Thymus (tissue), 11 donors: ENCODE data around the gene HHIP. TPM values are rescaled to one million over a fixed set of nuclear protein-coding genes. Genes with fewer than 3 reads are reported as not detected.

Experiments
- DNase-seq, 9 donors: peaks; one replicate each; pipeline ENCODE4 v3.0.0-alpha.2; 2013; ENCODE audit warnings: low spot score in 9 of 9, low read depth in 6 of 9, missing footprints in 1 of 9
- H3K27ac ChIP-seq, 2 donors: one replicate each; pipeline ENCODE4 v1.5.1; 2013; ENCODE audit warnings: control low read depth in 1 of 2, low read depth in 1 of 2, low read length in 1 of 2, mild to moderate bottlenecking in 1 of 2, moderate library complexity in 1 of 2
- H3K27me3 ChIP-seq, 2 donors: one replicate each; pipeline ENCODE4 v1.5.1; 2013; ENCODE audit warnings: low read length in 1 of 2; ENCODE audit not compliant: control insufficient read depth in 2 of 2, insufficient read depth in 1 of 2
- H3K36me3 ChIP-seq, 2 donors: one replicate each; pipeline ENCODE4 v1.5.1; 2013; ENCODE audit warnings: low read length in 1 of 2, mild to moderate bottlenecking in 1 of 2, moderate library complexity in 1 of 2; ENCODE audit not compliant: control insufficient read depth in 2 of 2, insufficient read depth in 2 of 2
- H3K4me1 ChIP-seq, 2 donors: one replicate each; pipeline ENCODE4 v1.5.1; 2013; ENCODE audit warnings: low read length in 2 of 2; ENCODE audit not compliant: control insufficient read depth in 2 of 2, insufficient read depth in 2 of 2
- H3K4me3 ChIP-seq, 2 donors: one replicate each; pipeline ENCODE4 v1.5.1; 2013; ENCODE audit warnings: low read length in 2 of 2, control low read depth in 1 of 2, mild to moderate bottlenecking in 1 of 2
- H3K9me3 ChIP-seq, 2 donors: one replicate each; pipeline ENCODE4 v1.5.1; 2013; ENCODE audit warnings: low read length in 1 of 2, mild to moderate bottlenecking in 1 of 2; ENCODE audit not compliant: control insufficient read depth in 2 of 2, insufficient read depth in 1 of 2
- WGBS: extraction: QIAGEN DNeasy Blood & Tissue Kit; methylation state at CpG from one replicate; pipeline ENCODE4 v1.1.7; 2013; 5-methylcytosine and 5-hydroxymethylcytosine counted together
- polyA plus RNA-seq: library from polyadenylated mRNA; stranded (reverse); fragments of 200-250 nt; gene quantifications from one replicate; pipeline ENCODE4 v1.2.3, GENCODE V29; 2013
- total RNA-seq: library from RNA; stranded (reverse); fragments of 120-200 nt; gene quantifications from one replicate; pipeline ENCODE4 v1.2.4, GENCODE V29; 2013
- donor health status: healthy.

The HHIP gene
- total and polyA plus RNA-seq, 2 donors, result 2.9 to 6.9 TPM

DNA sequence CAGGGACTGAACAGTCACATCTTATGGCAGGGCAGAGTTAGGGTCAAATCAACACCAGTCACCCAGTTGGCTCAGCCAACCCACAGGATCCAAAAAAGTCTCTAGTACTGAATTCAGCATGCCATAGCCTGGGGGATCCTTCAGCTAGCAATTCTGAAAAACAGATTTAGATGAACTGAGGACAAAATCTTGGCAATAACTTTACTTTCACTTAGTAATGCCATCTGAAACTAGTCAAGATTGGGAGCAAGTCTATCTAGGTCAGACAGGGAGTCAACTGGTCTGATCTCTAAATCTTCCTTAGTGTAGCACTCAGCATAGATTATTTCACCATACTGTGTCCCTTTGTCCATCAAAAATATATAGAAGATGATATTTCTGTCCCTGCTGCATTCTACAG is 76.0 kb downstream of the HHIP start:
- Histone ChIP-seq H3K4me3 (no peak overlapping the region), H3K27me3 (no peaks in the 10 kb centered on the region), H3K36me3 (peaks cover 0 to 17% of the 10 kb centered on the region in 2 donors), H3K27ac (no peak overlapping the region), H3K4me1 (no peaks in the 10 kb centered on the region), H3K9me3 (no peaks in the 10 kb centered on the region)
- no peak for DNase-seq

DNA sequence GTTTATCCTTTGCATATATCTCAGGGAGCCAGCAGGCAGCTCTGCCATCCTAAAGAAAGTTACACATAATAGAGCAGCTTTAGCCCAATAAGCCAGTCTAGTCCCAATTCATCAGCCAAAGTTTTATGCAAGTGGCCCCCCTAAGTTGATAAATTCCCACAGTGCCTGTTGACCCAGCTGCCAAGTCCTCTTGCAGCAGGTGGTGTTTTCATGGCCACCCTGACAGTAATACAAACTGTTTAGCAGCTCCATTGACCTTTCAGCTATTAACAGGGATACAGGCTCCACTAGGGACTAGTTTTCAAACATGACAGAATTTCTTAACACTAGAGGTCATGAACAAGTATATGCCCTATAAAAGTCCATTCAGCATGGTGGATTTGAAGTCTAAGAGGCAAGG is 77.5 kb downstream of the HHIP start:
- Histone ChIP-seq H3K4me1 (no peaks in the 10 kb centered on the region), H3K4me3 (no peak overlapping the region), H3K27ac (no peak overlapping the region), H3K9me3 (no peaks in the 10 kb centered on the region), H3K27me3 (no peaks in the 10 kb centered on the region), H3K36me3 (peaks cover 0 to 18% of the 10 kb centered on the region in 2 donors)
- no peak for DNase-seq

DNA sequence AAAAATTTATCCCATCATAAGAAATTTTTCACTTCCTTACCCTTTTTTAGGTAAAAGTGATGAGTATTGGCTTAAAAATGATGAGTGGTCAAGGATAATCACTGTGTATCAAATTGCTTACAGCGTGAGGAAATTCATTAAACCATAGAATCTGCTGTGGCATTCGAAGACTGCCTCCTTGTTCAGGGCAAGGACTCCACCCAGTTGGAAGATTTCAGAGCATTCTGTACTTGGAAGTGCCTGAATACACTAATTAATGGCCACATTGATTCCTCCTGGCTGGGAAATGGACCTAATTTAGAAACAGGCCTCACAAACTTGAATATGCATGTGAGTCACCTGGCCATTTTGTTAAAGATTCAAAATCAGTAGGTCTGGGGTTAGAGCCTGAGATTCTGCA is 83.2 kb downstream of the HHIP start:
- DNase-seq, result no peak
- Histone ChIP-seq H3K36me3 (peaks cover 0 to 3% of the 10 kb centered on the region in 2 donors), H3K4me1 (no peaks in the 10 kb centered on the region), H3K9me3 (no peaks in the 10 kb centered on the region), H3K27ac (no peak overlapping the region), H3K27me3 (no peaks in the 10 kb centered on the region), H3K4me3 (no peak overlapping the region)
- WGBS, result 96% methylated on average over 2 of the region's 2 CpGs

DNA sequence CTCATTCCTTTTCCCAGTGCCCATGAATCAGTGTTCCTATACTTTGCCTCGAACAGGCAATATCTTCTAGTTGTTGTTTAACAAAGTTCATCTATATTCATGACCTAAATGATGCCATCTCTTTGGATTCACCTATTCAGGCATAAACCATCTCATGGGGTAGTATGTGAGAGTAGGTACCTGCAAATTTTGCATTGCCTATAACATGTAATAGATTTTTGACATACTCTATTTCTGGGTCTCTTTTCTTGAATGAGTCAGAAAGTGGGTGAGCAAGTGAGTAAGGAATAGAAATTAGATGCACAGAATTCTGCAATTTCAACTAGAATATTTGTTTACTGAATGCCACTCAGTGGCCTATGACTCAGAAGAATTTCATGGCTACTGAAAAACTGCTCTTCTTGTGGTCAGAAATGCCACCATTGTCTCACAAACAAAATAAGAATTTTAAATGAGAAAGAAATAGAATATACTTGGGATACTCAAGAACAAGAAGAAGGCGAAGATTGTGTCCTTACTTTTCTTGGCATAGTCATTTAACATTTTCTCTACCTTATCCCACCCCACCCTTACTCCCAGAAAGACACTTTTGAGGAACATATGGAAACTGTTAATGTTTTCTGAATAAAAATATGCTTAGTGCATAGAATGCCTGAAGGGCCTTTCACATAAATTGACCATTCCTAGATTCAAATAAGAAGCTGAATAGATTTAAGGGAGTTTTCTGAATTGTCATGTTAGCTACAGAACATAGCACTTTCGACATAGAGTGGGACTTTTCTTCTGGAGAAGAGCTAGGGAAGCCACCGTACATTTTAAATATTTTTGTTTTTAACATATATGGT is 86.8 kb downstream of the HHIP start:
- no peak for DNase-seq
- Histone ChIP-seq H3K36me3 (peaks cover 0 to 16% of the 10 kb centered on the region in 2 donors), H3K27ac (no peak overlapping the region), H3K27me3 (no peaks in the 10 kb centered on the region), H3K9me3 (no peaks in the 10 kb centered on the region), H3K4me3 (no peak overlapping the region), H3K4me1 (no peaks in the 10 kb centered on the region)
- 98% methylated on average over 4 of the region's 4 CpGs for WGBS

DNA sequence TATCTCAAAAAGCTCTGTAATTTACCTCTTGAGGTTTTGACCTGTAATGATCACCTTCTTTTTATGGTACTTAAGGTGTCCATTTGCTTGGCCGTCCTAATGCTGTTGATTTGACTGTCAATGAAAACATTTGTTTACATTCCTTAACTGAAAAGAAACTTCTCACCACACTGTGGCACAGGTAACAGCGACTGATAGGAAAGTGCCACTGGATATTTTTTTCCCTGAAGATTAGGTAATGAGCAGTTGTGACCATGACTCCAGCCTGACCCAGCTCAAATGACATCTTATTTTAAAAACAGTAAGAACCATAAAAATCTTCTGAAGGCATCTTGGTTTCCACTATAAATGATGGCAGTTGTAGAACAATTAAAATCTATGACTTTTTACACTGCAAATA is 87.6 kb downstream of the HHIP start:
- H3K4me3 ChIP-seq, result no peak overlapping the region
- DNase-seq, result no peak
- WGBS, result 92% methylated on average over 2 of the region's 2 CpGs

DNA sequence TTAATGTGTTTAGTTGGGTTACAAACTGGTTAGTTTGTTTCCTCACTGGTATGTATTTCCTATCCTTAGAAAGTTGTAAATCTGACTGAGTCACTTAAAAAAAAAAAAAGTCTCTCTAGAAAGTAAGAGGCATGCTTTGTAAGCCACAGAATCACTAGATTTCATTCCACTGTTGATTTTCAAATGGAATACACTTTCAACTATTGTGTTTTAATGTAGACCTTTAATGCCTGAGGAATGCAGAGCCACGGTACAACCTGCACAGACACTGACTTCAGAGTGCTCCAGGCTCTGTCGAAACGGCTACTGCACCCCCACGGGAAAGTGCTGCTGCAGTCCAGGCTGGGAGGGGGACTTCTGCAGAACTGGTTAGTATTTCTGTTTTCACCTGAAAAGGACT is 88.6 kb downstream of the HHIP start:
- WGBS, result 71% methylated on average over 4 of the region's 4 CpGs
- H3K27ac ChIP-seq, result no peak overlapping the region

More for the DNA sequence above, 87.6 kb downstream of the HHIP start:
- Histone ChIP-seq H3K27ac (no peak overlapping the region), H3K36me3 (peaks cover 0 to 16% of the 10 kb centered on the region in 2 donors), H3K4me1 (no peaks in the 10 kb centered on the region), H3K27me3 (no peaks in the 10 kb centered on the region), H3K9me3 (no peaks in the 10 kb centered on the region)

DNA sequence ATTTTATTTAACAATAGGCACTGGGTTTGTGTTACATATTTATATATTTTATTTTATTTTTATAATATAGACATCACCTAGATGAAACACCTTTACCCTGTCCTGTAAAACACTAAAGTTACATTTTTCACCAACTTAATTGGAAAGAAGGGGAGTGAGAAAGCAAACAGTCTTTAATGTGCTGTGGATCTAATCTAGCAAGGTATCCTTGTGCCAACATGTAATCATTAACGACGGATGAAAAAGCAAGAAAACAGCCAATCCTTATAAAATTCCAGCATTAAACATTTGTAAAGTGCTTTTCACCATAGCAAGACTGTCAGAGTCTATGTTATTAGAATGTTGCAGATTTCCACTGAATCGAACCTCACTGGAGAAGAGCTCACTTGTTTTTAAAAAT is 92.7 kb downstream of the HHIP start:
- WGBS, result 98% methylated on average over 3 of the region's 3 CpGs
- no peak for DNase-seq
- H3K36me3 ChIP-seq, result peaks cover 0 to 20% of the 10 kb centered on the region in 2 donors
- no peak overlapping the region for H3K4me3 ChIP-seq
- no peaks in the 10 kb centered on the region for H3K9me3 ChIP-seq
- no peaks in the 10 kb centered on the region for H3K27me3 ChIP-seq
- no peak overlapping the region for H3K27ac ChIP-seq
- no peaks in the 10 kb centered on the region for H3K4me1 ChIP-seq

More for the DNA sequence above, 88.6 kb downstream of the HHIP start:
- Histone ChIP-seq H3K4me1 (no peaks in the 10 kb centered on the region), H3K9me3 (no peaks in the 10 kb centered on the region), H3K4me3 (no peak overlapping the region), H3K27me3 (no peaks in the 10 kb centered on the region), H3K36me3 (peaks cover 0 to 20% of the 10 kb centered on the region in 2 donors)
- DNase-seq, result no peak

DNA sequence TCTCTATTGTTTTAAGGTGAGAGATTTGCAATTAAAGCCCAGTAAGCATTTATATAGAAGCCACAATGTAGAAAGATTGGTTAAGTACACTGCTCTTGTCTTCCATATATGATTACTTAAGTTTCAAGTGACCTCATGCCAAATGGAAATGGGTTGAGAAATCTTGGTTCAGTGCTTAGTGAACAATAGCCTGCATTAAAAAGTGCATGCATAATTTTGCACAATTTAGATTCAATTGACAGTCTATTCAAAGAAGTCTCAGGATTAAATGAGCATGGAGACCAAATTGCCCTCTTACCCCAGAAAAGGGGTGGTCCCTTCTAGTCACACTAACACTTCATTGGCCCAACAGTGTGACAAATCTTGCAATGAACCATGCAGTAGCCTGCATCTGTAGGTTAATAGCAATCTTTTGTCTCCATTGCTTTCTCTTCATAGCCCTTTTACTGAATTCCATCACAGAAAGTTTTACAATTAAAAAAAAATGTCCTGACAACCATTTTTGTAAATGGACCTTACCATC is 93.6 kb downstream of the HHIP start:
- H3K27ac ChIP-seq, result no peak overlapping the region
- H3K9me3 ChIP-seq, result no peaks in the 10 kb centered on the region
- no peak for DNase-seq
- no peak overlapping the region for H3K4me3 ChIP-seq
- no peaks in the 10 kb centered on the region for H3K4me1 ChIP-seq
- peaks cover 0 to 20% of the 10 kb centered on the region in 2 donors for H3K36me3 ChIP-seq
- H3K27me3 ChIP-seq, result no peaks in the 10 kb centered on the region

DNA sequence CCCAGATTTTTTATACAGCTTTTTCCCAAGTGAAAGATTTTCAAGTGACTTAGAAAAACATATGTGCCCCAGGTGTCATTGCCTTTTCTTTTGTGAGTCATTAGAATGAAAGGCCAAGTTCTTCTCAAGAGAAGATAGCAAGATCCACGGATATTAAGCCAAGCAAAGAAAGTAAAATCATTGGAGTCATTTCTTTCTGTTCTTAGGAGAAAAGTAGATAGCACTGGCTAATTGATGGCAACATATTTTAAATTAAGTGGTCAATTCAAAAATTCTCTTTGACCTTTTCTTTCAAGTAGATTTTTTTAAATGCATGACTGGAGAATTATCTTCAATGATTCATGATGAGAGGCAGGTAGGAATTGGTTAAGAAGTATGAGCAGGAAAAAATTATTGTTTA is 94.4 kb downstream of the HHIP start:
- no peak overlapping the region for H3K4me3 ChIP-seq
- H3K36me3 ChIP-seq, result peaks cover 0 to 20% of the 10 kb centered on the region in 2 donors
- no peaks in the 10 kb centered on the region for H3K4me1 ChIP-seq
- no peaks in the 10 kb centered on the region for H3K27me3 ChIP-seq
- no peak overlapping the region for H3K27ac ChIP-seq
- H3K9me3 ChIP-seq, result no peaks in the 10 kb centered on the region
- no peak for DNase-seq
- WGBS, result 96% methylated on average over 1 of the region's 1 CpG
